ENCODE measurements around the gene MICALL2.

MICALL2 gene

DNA sequence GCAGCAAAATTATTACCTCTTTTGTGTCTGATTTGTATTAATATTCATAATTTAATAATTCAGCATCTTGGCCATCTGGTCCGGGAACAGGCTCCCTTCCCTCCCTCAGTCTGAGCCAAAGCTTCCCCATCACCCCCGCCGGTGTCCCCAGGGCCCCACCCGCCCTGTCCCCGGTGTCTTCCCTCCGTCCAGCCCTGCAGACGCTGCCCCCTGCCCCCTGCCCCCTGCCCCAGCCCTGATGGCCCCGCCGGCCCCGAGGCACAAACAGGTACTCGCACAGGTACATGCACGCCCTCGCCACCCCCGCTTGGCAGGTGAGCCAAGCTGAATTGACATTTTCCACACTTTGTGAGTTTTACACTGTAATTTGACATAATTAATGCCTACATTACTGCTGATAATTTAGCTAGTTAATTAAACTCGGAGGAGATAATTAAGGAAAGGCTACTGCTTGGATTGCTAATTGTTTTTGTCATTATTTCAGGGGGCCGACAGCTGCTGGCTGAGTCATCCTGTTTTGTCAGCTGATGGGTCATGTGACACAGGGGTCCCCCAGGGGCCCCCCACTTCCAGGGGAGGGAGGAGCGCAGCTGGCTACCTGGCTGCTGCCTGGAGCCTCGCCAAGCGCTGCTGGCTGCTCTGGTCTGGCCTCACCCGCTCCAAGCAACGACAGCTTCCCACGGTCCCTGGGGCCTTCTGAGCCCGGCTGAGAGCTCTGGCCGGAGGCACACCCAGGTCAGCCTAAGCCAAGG is 36.6 kb downstream of the MICALL2 start:
- Histone ChIP-seq H3K4me1 (ENCODE audit: control insufficient read depth, insufficient read depth, low read length) (no peaks in the 10 kb centered on the region; the same call in 1 of the 2 replicates), H3K27ac (ENCODE audit: extremely low read depth, low read depth, low read length) (no peak overlapping the region), H3K9me3 (ENCODE audit: control insufficient read depth, insufficient read depth, low read depth, low read length) (no peaks in the 10 kb centered on the region), H3K36me3 (ENCODE audit: control insufficient read depth in 2 of 2, insufficient read depth in 1 of 2, low read length in 2 of 2) (no peaks in the 10 kb centered on the region), H3K4me3 (ENCODE audit: low read depth, low read length) (no peak overlapping the region)
- ChIA-PET CTCF (interaction anchor here (1.2 kb wide), 2 partner anchors 10 kb away, joined by 4 to 6 read pairs; no protein-coding TSS in a partner anchor), POLR2A (no interaction called here)
- TF ChIP-seq ZNF266 (tag by site-specific recombination; IDR thresholded peaks at IDR 0.05; ENCODE audit: low read depth): no peak
- TF ChIP-seq OVOL3 (tag by site-specific recombination; IDR thresholded peaks at IDR 0.05): no peak
- TF ChIP-seq ZNF624 (tag by site-specific recombination; IDR thresholded peaks at IDR 0.05): no peak
- TF ChIP-seq ZNF394 (tag by site-specific recombination; IDR thresholded peaks at IDR 0.05; ENCODE audit: borderline replicate concordance): no peak
- TF ChIP-seq, protein P1, sequence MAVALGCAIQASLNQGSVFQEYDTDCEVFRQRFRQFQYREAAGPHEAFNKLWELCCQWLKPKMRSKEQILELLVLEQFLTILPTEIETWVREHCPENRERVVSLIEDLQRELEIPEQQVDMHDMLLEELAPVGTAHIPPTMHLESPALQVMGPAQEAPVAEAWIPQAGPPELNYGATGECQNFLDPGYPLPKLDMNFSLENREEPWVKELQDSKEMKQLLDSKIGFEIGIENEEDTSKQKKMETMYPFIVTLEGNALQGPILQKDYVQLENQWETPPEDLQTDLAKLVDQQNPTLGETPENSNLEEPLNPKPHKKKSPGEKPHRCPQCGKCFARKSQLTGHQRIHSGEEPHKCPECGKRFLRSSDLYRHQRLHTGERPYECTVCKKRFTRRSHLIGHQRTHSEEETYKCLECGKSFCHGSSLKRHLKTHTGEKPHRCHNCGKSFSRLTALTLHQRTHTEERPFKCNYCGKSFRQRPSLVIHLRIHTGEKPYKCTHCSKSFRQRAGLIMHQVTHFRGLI (tag by site-specific recombination; IDR thresholded peaks at IDR 0.05): no peak
- TF ChIP-seq, protein P2, sequence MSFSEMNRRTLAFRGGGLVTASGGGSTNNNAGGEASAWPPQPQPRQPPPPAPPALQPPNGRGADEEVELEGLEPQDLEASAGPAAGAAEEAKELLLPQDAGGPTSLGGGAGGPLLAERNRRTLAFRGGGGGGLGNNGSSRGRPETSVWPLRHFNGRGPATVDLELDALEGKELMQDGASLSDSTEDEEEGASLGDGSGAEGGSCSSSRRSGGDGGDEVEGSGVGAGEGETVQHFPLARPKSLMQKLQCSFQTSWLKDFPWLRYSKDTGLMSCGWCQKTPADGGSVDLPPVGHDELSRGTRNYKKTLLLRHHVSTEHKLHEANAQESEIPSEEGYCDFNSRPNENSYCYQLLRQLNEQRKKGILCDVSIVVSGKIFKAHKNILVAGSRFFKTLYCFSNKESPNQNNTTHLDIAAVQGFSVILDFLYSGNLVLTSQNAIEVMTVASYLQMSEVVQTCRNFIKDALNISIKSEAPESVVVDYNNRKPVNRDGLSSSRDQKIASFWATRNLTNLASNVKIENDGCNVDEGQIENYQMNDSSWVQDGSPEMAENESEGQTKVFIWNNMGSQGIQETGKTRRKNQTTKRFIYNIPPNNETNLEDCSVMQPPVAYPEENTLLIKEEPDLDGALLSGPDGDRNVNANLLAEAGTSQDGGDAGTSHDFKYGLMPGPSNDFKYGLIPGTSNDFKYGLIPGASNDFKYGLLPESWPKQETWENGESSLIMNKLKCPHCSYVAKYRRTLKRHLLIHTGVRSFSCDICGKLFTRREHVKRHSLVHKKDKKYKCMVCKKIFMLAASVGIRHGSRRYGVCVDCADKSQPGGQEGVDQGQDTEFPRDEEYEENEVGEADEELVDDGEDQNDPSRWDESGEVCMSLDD (tag by site-specific recombination; IDR thresholded peaks at IDR 0.05): peak; percentile 61; the same call in 1 of the 2 replicates
- TF ChIP-seq ZNF792 (tag by site-specific recombination; IDR thresholded peaks at IDR 0.05): no peak
- TF ChIP-seq, protein P3, sequence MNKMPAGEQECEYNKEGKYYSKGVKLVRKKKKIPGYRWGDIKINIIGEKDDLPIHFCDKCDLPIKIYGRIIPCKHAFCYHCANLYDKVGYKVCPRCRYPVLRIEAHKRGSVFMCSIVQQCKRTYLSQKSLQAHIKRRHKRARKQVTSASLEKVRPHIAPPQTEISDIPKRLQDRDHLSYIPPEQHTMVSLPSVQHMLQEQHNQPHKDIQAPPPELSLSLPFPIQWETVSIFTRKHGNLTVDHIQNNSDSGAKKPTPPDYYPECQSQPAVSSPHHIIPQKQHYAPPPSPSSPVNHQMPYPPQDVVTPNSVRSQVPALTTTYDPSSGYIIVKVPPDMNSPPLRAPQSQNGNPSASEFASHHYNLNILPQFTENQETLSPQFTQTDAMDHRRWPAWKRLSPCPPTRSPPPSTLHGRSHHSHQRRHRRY (tag by site-specific recombination; IDR thresholded peaks at IDR 0.05): no peak
- no peak for TF ChIP-seq ZNF473 (tag by site-specific recombination; IDR thresholded peaks at IDR 0.05)
- TF ChIP-seq ZNF140 (tag by site-specific recombination; IDR thresholded peaks at IDR 0.05): no peak
- TF ChIP-seq, protein P4, sequence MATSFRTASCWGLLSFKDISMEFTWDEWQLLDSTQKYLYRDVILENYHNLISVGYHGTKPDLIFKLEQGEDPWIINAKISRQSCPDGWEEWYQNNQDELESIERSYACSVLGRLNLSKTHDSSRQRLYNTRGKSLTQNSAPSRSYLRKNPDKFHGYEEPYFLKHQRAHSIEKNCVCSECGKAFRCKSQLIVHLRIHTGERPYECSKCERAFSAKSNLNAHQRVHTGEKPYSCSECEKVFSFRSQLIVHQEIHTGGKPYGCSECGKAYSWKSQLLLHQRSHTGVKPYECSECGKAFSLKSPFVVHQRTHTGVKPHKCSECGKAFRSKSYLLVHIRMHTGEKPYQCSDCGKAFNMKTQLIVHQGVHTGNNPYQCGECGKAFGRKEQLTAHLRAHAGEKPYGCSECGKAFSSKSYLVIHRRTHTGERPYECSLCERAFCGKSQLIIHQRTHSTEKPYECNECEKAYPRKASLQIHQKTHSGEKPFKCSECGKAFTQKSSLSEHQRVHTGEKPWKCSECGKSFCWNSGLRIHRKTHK (tag by site-specific recombination; IDR thresholded peaks at IDR 0.05): no peak
- peak; percentile 17; the same call in 1 of the 2 replicates for TF ChIP-seq GLIS2 (tag by site-specific recombination; IDR thresholded peaks at IDR 0.05)
- TF ChIP-seq, protein P5, sequence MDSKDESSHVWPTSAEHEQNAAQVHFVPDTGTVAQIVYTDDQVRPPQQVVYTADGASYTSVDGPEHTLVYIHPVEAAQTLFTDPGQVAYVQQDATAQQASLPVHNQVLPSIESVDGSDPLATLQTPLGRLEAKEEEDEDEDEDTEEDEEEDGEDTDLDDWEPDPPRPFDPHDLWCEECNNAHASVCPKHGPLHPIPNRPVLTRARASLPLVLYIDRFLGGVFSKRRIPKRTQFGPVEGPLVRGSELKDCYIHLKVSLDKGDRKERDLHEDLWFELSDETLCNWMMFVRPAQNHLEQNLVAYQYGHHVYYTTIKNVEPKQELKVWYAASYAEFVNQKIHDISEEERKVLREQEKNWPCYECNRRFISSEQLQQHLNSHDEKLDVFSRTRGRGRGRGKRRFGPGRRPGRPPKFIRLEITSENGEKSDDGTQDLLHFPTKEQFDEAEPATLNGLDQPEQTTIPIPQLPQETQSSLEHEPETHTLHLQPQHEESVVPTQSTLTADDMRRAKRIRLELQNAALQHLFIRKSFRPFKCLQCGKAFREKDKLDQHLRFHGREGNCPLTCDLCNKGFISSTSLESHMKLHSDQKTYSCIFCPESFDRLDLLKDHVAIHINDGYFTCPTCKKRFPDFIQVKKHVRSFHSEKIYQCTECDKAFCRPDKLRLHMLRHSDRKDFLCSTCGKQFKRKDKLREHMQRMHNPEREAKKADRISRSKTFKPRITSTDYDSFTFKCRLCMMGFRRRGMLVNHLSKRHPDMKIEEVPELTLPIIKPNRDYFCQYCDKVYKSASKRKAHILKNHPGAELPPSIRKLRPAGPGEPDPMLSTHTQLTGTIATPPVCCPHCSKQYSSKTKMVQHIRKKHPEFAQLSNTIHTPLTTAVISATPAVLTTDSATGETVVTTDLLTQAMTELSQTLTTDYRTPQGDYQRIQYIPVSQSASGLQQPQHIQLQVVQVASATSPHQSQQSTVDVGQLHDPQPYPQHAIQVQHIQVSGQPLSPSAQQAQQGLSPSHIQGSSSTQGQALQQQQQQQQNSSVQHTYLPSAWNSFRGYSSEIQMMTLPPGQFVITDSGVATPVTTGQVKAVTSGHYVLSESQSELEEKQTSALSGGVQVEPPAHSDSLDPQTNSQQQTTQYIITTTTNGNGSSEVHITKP (tag by site-specific recombination; IDR thresholded peaks at IDR 0.05): no peak
- TF ChIP-seq ZNF146 (tag by site-specific recombination; IDR thresholded peaks at IDR 0.05): no peak
- no peak for TF ChIP-seq GLI4 (tag by site-specific recombination; IDR thresholded peaks at IDR 0.05)
- no peak for TF ChIP-seq ZNF776 (tag by site-specific recombination; IDR thresholded peaks at IDR 0.05; ENCODE audit: borderline replicate concordance)
- TF ChIP-seq, protein P6, sequence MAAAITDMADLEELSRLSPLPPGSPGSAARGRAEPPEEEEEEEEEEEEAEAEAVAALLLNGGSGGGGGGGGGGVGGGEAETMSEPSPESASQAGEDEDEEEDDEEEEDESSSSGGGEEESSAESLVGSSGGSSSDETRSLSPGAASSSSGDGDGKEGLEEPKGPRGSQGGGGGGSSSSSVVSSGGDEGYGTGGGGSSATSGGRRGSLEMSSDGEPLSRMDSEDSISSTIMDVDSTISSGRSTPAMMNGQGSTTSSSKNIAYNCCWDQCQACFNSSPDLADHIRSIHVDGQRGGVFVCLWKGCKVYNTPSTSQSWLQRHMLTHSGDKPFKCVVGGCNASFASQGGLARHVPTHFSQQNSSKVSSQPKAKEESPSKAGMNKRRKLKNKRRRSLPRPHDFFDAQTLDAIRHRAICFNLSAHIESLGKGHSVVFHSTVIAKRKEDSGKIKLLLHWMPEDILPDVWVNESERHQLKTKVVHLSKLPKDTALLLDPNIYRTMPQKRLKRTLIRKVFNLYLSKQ (tag by site-specific recombination; IDR thresholded peaks at IDR 0.05; ENCODE audit: borderline replicate concordance): no peak
- TF ChIP-seq SP7 (tag by site-specific recombination; IDR thresholded peaks at IDR 0.05): peak; percentile 38; the same call in 1 of the 2 replicates
- TF ChIP-seq ZBTB20 (tag by site-specific recombination; IDR thresholded peaks at IDR 0.05): no peak
- TF ChIP-seq, protein P7, sequence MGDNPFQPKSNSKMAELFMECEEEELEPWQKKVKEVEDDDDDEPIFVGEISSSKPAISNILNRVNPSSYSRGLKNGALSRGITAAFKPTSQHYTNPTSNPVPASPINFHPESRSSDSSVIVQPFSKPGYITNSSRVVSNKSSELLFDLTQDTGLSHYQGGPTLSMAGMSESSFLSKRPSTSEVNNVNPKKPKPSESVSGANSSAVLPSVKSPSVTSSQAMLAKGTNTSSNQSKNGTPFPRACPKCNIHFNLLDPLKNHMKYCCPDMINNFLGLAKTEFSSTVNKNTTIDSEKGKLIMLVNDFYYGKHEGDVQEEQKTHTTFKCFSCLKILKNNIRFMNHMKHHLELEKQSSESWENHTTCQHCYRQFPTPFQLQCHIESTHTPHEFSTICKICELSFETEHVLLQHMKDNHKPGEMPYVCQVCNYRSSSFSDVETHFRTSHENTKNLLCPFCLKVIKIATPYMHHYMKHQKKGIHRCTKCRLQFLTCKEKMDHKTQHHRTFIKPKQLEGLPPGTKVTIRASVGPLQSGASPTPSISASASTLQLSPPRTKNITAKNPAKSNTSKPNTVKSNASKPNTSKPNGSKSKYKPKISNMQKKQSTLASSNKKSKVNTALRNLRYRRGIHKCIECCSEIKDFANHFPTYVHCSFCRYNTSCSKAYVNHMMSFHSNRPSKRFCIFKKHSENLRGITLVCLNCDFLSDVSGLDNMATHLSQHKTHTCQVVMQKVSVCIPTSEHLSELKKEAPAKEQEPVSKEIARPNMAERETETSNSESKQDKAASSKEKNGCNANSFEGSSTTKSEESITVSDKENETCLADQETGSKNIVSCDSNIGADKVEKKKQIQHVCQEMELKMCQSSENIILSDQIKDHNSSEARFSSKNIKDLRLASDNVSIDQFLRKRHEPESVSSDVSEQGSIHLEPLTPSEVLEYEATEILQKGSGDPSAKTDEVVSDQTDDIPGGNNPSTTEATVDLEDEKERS (tag by site-specific recombination; IDR thresholded peaks at IDR 0.05): no peak
- no peak for TF ChIP-seq ZNF629 (tag by site-specific recombination; IDR thresholded peaks at IDR 0.05)
- no peak for TF ChIP-seq RBAK (tag by site-specific recombination; IDR thresholded peaks at IDR 0.05)

Measured in HEK293 (cell line).